Measurements from ENCODE around the gene SEMA5B.

The SEMA5B gene

GRCh38 chr3:123021996-123022510 lies 5.5 kb downstream of the SEMA5B start:
- no peak for DNase-seq

GRCh38 chr3:123021388-123021787 lies 6.2 kb downstream of the SEMA5B start:
- no peak for DNase-seq

GRCh38 chr3:123020709-123021108 lies 6.9 kb downstream of the SEMA5B start:
- no peak for DNase-seq

GRCh38 chr3:123019591-123019990 lies 8.0 kb downstream of the SEMA5B start:
- DNase-seq = no peak

GRCh38 chr3:123019161-123019560 lies 8.4 kb downstream of the SEMA5B start:
- DNase-seq = no peak

- no peak for DNase-seq
These were observed 8.9 kb downstream of the SEMA5B start for GRCh38 chr3:123018683-123019082.

- DNase-seq = no peak
These were observed 12.0 kb downstream of the SEMA5B start for GRCh38 chr3:123015596-123015995.

- no peak for DNase-seq
These were observed 13.7 kb downstream of the SEMA5B start for GRCh38 chr3:123013876-123014275.

- DNase-seq = no peak
These were observed 14.9 kb downstream of the SEMA5B start for GRCh38 chr3:123012652-123013051.

GRCh38 chr3:123011447-123011846 lies 16.1 kb downstream of the SEMA5B start:
- DNase-seq = no peak

GRCh38 chr3:123008840-123009239 lies 18.7 kb downstream of the SEMA5B start:
- no peak for DNase-seq

- DNase-seq = no peak
These were observed 21.0 kb downstream of the SEMA5B start for GRCh38 chr3:123006609-123007008.

- DNase-seq = no peak
These were observed 22.3 kb downstream of the SEMA5B start for GRCh38 chr3:123005291-123005690.

- DNase-seq = no peak
These were observed 23.2 kb downstream of the SEMA5B start for GRCh38 chr3:123004201-123004918.

- no peak for DNase-seq
These were observed 24.6 kb downstream of the SEMA5B start for GRCh38 chr3:123002749-123003497.

- DNase-seq = no peak
These were observed 25.3 kb downstream of the SEMA5B start for GRCh38 chr3:123002100-123002748.

- DNase-seq = no peak
These were observed 28.7 kb downstream of the SEMA5B start for GRCh38 chr3:122998856-122999255.

- DNase-seq = no peak
These were observed 29.4 kb downstream of the SEMA5B start for GRCh38 chr3:122998206-122998605.

GRCh38 chr3:122996038-122996580 lies 31.5 kb downstream of the SEMA5B start:
- DNase-seq = no peak

GRCh38 chr3:122994954-122995353 lies 32.6 kb downstream of the SEMA5B start:
- no peak for DNase-seq

GRCh38 chr3:122993124-122993978 lies 34.2 kb downstream of the SEMA5B start:
- no peak for DNase-seq

- DNase-seq = no peak
These were observed 34.9 kb downstream of the SEMA5B start for GRCh38 chr3:122992676-122993075.
